NCI-H1436 (cell line): ENCODE results near the gene MAGEA9B.
"Not testable (repeated sequence)": the region's sequence is repeated elsewhere in the genome, so short reads cannot be mapped to it uniquely, and the experiment has no call there.

ENCODE experiments used
- DNase-seq: peaks from one replicate; lab custom pipeline; 2025; lab: John Stamatoyannopoulos, UW

Gene MAGEA9B, protein sequence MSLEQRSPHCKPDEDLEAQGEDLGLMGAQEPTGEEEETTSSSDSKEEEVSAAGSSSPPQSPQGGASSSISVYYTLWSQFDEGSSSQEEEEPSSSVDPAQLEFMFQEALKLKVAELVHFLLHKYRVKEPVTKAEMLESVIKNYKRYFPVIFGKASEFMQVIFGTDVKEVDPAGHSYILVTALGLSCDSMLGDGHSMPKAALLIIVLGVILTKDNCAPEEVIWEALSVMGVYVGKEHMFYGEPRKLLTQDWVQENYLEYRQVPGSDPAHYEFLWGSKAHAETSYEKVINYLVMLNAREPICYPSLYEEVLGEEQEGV

DNA sequence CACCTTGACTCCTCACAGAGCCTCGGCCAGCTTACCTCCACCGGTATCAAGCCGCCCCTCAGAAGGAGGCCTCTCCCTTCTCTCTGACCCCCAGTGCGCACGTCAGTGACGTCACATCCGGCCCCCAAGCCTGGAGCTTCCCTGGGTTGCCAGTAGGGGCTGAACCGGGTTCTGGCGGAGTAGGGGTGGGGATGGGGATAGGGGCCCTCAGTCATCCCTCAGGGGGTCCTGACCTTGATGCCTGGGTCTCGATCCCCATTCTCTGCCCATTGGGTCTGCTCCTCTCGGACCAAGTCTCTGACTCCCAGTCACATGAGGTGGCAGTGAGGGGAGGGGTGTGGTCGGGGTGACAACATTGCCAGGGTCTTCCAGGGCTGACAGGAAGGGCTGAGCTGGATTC is at the start of gene MAGEA9B:
TSS of gene MAGEA9B (minus strand) at position 101 of the 400 bp plus-strand sequence. CDS start 4,280 bp downstream, outside the sequence.
- not testable (repeated sequence) for DNase-seq

DNA sequence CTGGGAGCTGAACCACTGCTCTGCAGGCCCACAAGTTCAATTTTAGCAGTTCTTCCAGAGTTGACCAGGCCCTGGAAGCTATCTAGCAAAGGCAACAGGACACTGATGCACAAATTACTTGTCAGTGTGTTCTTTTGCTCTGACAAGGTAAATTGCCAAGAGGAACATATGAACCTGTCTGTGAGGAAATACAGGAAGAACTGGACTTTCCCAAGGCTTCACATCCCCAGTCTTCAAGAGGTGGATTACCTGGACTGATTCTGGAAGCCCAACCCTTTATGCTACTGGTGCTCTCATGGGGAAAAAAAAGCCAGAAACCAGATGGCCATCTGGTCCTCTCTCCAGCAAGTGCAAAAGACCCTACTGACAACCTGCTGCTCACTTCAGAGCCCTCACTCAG is 46.3 kb upstream of the MAGEA9B start:
- no peak for DNase-seq

DNA sequence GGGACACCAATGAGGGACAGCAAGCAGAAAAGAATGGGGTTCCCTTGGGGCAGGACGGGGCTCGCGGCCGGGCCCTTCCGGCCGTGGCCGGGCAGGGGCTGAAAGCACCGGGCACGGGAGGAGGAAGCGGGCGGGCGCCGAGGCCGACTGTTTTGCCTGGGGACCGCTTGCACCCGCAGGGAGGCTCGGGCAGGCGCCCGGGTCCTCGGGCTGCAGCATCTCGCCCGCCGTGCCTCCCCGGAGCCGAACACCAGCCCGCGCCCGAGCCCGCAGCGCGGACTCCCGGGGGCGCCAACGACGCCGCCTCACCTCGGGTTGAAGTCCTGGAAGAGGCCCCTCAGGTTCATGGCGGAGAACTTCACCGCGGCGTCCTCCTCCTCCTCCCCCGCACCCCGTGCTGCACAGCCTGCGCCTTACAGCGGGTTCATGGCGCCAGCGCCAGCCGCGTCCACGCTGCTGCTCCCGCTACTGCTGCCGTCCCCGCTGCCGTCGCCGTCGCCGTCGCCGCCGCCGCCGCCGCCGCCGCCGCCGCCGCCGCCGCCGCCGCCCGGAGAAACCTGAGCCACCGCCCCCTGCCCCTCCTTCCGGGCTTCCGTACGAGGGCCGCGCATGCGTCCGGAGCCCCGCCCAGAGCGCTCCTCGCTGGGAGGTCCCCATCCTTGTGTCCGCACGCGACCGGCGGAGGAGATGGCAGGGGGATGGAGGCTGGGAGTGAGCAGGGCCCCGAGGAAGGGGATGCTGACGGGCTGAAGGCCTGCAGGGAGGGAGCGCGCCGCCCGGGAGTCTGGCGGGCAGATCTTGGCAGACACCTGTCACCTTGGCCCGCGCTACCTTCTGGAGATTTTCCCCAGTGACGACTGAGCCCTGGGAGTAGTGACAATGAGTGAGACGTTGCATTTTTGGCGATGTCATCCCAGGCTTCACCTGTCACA is 44.2 kb upstream of the MAGEA9B start, which contains the start of gene TMEM185A:
TSS of gene TMEM185A (minus strand) at position 559 of the 932 bp plus-strand sequence. CDS start at position 347, 212 bp downstream.
- peak; percentile 77 for DNase-seq

DNA sequence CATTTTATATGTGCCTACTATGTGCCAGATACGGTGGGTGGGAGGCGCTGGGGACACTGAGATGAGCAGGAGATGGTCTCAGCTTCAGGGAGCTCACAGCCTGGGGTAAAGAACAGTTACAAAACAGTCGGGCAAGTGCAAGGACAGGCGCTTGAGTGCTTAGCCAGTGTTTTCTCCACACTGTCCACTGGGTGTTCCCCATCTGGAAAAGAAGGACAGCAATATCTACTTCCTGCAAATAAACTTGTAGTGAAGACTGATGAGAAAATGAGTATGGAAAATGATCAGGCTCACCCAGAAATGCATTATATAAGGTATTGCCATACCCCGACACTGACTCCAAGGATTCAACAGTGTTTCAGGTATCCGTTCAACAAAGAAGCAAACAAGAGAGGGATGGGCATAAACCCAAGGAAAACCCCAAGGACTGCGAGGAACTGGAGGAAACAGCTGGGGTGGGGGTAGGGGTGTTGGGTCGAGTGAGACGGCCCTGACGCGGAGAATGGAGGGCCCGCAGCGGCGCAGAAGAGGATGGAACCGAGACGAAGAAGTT is 43.5 kb upstream of the MAGEA9B start:
- no peak for DNase-seq

DNA sequence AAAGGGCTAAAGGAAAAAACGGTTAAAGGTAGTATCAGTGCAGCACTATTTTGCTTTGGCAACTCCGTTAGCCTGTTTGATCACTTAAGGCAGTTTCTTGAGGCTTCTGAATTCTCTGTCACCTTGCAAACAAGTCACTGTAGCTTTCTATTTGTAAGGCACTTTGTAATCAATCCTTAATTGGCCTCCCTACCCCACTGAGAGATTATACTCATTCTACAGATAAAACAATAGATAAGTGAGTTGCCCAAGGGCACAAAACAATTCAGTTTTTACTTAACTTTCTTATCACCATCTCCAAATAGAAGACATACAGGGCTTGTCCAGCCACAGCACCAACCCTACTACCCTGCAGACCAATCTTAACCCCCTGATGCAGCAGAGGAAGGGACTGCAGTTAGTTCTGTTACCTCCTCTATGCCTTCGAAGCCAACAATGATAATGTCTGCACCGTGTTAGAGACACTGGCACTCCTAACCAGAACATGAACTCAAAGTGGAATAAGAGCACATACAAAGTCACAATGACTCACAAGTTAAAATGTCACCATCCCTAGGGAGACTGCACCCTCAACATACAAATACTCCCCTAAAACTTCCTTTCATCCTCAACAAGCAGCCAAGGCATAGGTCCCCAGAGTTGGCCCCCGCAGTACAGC is 42.6 kb upstream of the MAGEA9B start:
- no peak for DNase-seq

DNA sequence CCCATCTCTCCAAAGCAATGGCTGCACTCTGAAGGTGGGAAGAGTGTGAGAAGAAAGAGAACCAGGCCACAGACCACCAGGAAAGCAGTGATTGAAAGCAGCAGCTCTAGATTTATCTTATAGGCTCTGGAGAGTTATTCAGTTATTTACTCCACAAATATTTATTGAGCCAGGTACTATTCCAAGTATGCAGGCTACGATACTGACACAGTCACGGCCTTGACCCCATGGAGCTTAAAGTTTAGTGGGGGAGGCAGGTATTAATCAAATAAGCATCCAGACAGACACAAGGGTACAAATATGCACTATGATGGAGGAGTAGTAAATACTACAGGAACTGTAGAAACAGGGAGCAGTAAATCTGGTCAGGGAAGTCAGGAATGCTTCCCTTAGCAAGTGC is 41.5 kb upstream of the MAGEA9B start:
- no peak for DNase-seq

DNA sequence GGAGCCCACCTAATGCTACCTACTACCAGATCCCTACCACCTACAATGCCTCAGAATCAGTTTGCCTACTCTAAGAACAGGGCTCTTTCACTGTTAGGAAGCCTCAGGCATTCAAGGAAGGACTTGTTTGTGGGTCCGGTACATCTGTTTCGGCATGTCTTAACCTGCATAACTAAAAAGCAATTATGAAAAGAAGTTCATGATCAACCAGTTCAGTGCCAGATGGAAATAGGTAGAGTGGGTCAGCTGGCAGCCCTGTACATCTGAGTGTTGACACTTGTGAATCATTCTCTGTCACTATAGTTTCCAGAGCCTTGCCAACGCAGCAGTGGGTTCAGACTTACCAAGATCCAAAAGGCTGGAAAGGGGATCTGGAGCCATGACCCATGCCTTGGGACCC is 41.0 kb upstream of the MAGEA9B start:
- DNase-seq, result no peak

DNA sequence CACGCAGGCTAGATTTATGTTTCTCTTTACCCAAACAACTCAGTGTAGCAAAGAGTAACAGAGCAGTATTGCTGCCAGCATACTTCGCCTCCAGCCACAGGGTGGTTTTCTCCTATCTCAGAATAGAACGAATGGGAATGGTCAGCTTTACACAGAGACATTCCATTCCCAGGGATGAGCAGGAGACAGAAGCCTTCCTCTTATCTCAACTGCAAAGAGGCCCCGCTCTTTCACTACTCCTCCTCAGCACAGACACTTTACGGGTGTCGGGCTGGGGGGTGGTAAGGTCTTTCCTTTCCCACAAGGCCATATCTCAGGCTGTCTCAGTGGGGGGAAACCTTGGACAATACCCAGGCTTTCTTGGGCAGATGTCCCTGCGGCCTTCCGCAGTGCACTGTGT is 39.6 kb upstream of the MAGEA9B start:
- not testable (repeated sequence) for DNase-seq

DNA sequence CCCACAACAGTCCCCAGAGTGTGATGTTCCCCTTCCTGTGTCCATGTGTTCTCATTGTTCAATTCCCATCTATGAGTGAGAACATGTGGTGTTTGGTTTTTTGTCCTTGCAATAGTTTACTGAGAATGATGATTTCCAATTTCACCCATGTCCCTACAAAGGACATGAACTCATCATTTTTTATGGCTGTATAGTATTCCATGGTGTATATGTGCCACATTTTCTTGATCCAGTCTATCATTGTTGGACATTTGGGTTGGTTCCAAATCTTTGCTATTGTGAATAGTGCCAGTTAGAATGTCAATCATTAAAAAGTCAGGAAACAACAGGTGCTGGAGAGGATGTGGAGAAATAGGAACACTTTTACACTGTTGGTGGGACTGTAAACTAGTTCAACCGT is 32.4 kb upstream of the MAGEA9B start:
- DNase-seq, result not testable (repeated sequence)

DNA sequence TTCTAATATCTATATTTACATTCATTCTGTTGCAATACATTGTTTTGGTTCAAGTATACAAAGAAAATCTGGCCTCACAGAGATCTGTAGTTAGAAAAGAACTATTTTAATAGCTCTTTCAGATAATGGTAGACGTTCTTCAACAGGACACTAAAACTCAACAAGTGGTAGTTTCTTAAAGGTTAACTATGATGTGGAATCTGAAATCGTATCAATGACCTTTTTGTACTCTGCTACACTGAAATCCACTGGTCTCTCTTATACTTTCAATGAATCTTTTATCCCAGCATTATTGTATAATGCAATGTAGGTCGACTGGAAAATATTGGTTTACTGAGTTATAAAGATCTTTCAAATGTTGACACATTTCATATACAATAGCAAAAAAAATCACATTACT is 31.6 kb upstream of the MAGEA9B start:
- DNase-seq, result no peak

DNA sequence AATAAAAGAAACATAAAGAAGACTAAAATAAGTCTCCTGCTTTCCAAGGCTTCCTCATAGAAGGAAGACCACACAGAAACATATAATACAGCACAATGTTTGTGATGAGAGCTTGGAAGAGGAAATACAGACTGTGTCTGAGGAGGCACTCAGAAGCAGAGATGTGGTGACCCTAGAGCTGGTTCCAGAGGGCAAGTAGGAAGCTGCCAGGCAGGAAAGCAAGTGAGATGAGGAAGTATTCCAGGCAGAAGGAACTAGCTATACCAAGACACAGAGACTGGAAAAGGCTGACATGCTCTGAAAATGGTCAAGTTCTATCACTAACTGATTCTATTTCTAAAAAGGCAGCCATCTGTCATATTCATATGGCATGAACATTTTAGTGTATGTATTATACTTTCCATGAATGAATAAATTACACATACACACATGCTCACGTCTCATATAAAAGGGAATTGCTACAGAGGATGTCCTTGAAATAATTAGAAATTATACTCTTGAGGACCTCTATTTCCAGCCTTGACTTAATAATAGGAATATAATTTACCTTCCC is 24.4 kb upstream of the MAGEA9B start:
- DNase-seq, result no peak

DNA sequence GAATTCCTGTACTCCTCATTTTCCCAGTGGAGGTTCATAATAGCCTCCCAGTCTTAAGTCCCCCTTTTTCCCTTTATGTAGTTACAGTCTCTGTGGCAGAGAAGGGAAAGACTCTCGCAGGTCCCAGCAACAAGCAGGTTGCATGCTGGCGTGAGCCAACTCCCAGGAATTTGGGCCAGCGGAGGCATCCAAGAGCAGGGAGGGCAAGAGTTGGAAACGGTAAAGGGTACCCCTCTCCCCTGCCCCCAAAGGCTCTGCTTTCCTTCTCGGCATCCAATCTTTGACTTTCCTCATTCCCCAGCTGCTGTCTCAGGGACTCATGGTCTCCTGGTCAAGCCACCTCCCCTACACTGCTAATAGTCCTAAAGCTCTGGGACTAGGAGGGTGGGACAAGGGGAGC is 23.3 kb upstream of the MAGEA9B start:
- DNase-seq, result no peak

DNA sequence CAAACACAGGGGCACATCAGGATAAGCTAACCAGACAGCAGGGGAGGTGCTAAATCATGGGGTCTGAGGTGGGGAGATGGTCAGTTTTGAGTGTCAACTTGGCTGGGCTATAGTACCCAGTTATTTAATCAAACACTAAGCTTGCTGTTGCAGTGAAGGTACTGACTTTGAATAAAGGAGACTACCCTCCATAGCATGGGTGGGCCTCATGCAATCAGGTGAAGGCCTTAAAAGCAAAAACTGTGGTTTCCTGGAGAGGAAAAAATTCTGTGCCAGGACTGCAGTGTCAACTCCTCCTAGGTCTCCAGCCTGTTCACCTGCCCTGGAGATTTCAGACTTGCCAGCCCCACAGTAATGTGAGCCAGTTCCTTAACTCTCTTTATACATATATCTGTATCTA is 20.4 kb upstream of the MAGEA9B start:
- no peak for DNase-seq

DNA sequence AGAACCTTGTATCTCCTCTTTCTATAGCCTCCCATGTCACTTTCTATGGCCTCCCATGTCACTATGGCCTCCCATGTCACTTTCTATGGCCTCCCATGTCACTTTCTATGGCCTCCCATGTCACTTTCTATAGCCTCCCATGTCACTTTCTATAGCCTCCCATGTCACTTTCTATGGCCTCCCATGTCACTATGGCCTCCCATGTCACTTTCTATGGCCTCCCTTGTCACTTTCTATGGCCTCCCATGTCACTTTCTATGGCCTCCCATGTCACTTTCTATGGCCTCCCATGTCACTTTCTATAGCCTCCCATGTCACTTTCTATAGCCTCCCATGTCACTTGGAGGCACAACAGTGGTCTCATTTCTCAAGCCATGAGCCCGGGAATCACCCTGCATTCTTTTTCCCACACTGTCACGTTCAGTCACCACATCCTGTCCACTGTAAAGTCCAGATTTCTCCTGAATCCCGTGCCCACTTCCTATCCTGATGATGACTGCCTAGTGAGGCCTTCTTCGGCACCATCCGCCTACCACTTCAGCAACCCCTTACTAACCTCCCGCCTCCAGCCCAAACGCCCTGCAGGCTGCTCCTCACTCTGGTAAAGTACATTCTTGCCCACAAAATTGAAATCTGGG is 18.1 kb upstream of the MAGEA9B start:
- DNase-seq, result not testable (repeated sequence)

DNA sequence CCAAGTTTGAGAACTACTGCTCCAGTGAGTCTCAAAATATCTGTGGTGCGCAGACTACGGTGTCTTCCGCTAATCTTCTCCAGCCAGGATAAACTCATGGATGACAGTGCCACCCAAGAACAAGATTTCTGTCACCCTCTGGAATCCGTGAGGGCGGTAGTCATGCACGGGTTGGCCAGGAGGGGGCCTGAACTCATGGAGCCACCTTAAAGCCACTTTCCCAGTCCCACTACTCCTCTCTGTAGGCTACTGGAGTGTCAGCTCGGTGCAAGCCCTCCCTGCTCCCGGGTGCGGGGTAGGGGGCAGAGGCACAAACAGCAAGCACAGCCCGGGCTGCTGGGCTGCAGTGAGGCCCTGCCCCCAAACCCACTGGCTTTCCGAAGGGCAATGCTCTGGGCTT is 11.3 kb upstream of the MAGEA9B start:
- DNase-seq, result not testable (repeated sequence)

DNA sequence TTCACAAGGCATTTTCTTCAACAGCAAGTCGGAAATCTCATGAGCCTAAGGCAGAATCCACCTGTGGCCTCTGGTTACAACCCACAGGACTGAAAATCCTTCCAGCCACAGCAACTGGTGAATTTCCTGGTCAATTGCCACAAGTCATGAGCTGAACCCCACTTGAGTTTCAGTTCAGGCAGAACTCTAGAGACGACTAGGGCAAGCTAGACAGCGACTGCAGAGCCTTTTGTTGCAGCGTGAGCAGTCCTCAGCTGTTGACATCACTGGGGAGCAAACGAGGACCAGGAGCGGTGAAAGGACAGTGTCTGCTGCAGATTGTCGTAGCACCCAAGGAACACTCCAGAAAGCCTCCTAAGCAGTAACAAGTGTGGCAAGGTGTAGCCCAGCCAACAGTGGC is 8.7 kb upstream of the MAGEA9B start:
- not testable (repeated sequence) for DNase-seq

DNA sequence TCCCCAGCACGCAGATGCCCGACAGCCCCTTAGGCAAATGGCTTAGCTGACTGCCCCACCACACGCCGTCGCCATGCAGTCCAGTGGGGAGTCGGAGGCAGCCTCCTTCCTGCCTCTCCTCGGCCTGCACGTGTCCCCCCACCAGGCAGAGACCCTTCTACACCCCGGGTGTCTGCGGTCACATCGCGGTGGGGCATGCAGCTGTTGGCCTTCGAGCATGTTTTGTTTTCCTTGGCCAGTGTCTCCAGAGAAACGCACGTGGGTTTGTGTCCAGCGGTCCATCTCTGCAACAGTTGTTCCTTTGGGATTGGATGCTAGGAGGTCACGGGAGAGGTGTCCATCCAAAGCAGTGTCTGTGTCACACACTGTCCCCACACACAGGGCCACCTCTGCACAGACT is 8.0 kb upstream of the MAGEA9B start, which contains the start of gene HSFX2:
TSS of gene HSFX2 (minus strand) at position 101 of the 400 bp plus-strand sequence. CDS start 614 bp downstream, outside the sequence.
- DNase-seq, result not testable (repeated sequence)

DNA sequence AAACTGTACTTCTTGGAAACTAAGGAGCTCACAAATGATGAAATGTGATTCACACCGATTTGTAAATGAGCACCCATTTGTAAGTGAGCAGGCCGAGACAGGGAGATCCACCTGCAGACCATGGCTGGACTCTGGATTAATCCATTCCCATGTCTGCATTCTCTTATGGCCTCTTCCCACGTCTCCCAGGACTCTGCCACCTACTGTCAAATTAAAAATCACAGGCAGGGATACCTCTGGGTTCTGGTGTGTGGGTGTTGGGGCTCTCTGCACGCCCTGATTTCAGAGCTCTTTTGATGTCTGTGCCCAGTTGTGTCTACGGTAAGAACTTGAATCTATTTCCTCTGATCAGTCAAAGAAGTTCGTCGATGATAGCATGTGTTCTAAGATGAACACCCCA is 3.7 kb upstream of the MAGEA9B start:
- not testable (repeated sequence) for DNase-seq

DNA sequence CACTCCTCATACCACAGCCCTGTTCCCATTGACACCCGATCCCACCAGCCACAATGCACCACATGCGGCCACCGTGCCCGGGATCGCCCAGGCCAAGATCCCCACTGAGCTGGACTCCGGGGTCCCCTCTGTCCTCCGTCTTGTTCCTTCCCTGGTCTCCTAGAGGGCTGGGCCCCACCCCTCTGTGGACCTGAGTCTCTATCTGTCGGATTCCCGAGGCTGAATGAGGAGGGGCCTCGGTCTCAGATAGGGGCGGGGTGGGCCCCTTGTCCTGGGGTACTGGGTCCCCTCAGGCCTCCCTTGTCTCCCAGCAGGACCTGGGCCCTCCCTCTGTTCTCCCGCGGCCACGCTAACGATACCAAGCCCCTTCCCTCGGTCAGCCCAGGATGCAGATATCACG is 1.6 kb downstream of the MAGEA9B start:
- DNase-seq, result not testable (repeated sequence)

DNA sequence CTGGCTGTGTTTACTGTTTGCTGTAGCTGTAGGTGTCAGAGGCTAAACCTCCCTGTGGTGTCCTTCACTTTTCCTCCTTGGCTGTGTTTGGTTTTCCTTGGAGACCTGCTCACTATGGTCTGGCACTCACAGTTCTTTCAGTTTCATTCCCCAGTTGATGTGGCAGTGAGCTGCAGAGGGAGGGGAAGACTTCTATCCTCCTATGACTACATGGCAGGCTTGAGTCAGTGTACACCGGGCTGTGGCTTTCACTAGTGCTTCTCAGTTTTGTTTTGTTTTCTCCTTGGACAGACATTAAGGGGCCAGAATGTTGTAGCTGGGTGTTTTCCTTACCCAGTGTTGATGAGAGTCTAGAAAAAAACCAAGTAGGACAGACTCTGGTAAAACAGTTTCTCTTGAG is 13.8 kb downstream of the MAGEA9B start:
- not testable (repeated sequence) for DNase-seq

DNA sequence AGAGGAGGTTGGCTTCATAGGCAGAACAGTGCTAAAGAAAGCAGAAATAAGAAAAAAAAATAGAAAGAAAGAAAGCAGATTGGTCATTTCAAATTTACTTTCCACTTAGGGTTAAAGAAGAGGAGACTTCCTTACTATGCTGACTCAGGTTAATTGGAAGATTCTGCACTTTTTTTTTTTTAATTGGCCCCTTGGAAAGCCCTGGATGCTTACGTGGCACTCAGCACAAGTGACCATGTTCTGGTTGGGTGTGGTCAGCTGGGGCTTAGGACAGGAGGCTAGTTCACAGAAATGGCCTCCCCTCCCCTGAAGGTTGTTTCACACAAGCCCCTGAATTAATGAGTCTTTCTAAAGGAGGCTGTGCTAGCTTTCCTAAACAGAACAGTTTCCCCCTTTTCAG is 14.5 kb downstream of the MAGEA9B start:
- no peak for DNase-seq
